NCI-H1436 (cell line): ENCODE results near the gene CALCOCO1.

Experiments
- DNase-seq: peaks from one replicate; lab custom pipeline; 2025; lab: John Stamatoyannopoulos, UW

Gene CALCOCO1

DNA sequence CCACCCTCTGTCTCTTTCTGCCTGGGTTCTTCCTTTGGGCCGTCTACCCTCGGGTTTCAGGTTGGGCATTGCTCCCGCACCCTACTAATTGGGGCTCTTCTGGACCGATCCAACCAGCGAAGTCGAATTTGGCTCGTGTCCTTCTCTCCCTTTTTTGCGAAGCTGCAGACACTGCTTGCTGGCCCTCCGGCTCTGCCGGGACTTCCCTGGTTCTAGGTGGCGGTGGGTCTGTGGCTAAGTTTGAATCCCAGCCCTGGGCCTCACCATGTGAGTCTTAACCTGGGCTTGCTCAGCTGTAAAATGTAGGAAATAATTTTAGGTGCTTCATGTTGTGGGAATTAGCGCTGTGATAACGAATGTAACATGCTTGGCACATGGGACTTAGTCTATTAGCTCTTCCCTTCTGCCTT is 24.9 kb upstream of the CALCOCO1 start:
- DNase-seq, result no peak

DNA sequence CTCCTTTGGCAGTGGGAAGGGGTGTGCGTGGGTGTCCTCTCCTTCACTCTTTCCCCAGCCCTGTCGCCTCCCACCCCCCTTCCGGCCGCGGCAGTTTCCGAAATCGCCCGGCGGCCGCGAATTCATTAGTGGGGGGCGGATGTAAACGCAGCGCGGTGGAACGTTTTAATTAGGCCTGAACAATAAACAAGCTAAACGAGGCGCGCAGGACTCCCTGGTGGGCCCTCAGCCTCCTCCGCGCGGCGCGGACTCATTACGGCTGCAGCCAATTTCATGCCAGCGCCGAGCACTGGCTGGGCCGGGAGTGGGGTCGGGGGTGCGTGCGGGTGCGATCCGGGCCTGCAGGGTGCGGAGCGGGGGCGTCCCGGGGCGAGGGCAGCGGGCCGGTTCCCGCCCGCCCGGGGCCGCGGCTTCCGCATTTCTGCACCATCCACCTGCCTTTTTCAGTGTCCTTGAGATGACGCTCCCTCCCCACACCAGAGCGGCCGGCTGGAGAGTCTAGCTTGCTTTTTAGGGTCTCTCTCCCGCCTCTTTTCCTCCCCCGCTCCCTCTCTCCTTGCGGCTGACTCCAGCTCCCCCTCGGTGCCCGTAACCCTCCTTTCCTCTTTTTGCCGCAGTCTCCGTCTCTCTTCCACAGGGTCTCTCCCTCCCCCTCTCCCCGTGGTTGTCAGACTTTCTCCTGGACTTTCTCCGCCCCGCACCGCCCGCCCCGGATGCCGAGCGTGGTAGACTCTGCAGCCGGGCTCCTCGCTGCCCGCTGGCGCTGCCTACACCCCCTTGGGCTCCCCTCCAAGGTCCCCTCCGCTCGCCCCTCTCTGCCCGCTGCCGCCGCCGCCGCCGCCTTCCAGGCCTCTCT is 24.3 kb upstream of the CALCOCO1 start, which contains the start of gene CISTR:
TSS of gene CISTR (minus strand) at position 644 of the 856 bp plus-strand sequence.
- no peak for DNase-seq

- no peak for DNase-seq
Measured at GRCh38 chr12:53750812-53751335, 23.6 kb upstream of the CALCOCO1 start.

DNA sequence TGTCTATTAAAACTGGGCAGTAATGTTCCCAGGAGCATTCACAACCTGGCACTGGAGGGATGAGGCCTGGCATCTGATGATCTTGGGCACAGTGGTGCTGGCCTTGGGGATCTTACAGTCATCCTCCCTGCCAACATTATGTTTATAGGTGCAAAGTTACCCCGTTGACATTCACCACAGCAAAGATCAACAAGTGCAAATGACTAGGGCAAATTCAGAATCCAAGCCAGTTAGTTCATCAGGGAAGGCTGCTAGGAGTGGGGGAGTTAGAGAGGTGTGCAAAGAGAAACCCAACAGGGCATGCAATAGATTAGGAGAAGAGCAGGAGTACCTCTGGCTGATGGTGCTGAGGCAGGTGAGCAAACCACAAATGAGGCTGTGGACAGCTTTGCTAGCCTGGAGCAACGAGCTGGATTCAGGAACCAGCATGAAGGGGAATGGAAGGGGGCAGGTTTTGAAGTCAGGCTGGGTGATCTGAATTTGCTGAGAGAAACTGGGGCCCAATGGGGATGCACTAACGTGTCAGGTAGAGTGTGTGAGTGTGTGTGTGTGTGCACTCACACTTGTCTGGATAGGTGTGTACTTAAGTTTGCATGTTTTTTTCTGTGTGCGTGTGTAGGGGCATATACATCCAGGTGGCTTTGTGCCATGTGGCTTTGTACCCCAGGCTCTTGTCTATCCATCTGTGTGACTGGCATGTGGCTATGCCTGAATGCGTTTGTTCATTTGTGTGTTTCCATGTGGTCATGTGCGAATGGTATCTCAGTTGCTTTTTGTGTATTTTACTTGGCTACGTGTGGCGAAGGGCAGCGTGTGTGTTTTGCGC is 22.9 kb upstream of the CALCOCO1 start:
- DNase-seq, result no peak

GRCh38 chr12:53748072-53748840 is 21.0 kb upstream of the CALCOCO1 start:
- no peak for DNase-seq

DNA sequence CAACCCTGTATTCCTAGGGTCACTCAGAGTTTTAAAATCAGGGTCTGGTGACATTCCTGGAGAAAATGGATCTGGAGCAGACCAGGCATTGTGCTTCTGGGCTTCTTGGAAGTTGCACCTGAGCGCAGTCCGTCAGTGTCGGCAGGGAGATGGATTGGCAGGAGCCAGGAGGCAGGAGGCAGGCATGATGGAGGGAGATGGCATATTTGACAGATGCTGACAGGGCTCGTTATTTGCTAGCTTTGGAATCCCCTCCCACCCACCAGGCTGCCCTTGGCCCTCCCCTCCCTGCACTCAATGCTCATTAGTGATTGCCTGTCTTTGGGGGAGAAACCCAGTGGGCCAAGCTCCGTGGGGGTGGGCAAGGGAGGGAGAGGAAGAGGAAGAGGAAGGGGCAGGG is 19.8 kb upstream of the CALCOCO1 start:
- no peak for DNase-seq

DNA sequence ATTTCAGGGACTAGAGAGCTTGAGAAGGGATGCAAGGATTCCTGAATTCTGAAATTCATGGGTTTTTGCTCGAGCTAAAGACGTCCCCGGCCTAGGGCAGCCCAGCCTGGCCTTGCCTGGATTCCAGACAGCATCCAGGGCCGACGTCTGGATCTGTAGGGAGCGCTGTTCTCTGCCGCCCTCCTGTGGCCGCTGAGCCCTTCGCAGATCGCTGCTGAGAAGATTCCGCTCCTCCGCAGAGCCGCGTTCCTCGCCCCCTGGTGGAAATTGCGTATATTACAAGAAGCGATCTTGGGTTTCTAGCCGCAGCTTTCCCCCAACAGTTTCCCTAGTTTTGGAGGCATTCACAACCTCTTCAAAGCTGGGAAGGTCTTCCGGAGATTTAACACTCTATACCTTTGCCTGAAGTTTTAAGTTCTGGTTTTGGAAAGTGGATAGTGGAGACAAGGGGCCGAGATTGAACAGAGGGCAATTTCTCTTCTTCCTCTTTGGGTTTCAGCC is 19.4 kb upstream of the CALCOCO1 start:
- peak; percentile 89 for DNase-seq

GRCh38 chr12:53744751-53745150 is 17.5 kb upstream of the CALCOCO1 start:
- DNase-seq, result no peak

- DNase-seq, result no peak
Measured at GRCh38 chr12:53744130-53744441, 16.8 kb upstream of the CALCOCO1 start.

DNA sequence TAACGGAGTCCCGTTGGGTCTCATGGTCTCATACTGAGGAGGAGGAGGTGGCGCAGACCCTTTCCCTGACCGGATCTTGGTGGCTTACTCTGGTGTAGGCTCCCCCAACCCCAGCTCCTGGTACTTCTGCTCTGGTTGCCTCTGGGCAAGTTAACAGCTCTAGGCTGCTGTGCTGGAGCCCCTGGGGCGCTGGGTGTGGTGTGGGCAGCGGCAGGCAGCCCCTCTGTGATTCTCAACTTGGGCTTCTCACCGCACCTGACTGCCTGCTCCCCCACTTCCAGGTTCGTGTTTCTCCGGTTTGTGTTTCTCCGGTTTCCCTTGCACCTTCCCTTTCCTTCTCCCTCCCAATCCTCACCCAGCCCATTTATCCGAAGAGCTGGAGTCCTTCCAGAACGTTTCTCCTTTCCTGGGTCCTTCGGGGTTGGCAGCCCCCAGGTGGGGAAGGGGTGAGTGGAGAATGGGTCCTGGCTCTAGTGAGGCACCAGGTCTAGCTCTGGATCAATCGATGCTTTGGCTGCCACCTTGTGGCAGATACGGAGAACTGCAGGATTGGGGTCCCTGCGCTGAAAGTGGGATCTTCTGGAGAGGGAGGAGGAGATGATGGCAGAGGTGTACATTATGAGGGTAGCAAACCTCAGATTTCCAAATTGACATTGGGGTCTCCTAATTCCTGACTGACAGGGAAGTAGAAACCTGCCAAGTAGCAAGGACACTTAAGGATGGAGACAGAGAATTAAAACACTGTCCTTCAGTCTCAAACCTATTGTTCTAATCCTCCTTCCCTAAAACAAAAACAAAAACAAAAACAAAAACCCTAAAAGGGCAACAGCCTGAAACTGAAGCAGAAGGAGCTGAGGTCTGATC is 16.2 kb upstream of the CALCOCO1 start:
- peak; percentile 46 for DNase-seq

- DNase-seq, result no peak
Measured at GRCh38 chr12:53740130-53740491, 12.9 kb upstream of the CALCOCO1 start.

DNA sequence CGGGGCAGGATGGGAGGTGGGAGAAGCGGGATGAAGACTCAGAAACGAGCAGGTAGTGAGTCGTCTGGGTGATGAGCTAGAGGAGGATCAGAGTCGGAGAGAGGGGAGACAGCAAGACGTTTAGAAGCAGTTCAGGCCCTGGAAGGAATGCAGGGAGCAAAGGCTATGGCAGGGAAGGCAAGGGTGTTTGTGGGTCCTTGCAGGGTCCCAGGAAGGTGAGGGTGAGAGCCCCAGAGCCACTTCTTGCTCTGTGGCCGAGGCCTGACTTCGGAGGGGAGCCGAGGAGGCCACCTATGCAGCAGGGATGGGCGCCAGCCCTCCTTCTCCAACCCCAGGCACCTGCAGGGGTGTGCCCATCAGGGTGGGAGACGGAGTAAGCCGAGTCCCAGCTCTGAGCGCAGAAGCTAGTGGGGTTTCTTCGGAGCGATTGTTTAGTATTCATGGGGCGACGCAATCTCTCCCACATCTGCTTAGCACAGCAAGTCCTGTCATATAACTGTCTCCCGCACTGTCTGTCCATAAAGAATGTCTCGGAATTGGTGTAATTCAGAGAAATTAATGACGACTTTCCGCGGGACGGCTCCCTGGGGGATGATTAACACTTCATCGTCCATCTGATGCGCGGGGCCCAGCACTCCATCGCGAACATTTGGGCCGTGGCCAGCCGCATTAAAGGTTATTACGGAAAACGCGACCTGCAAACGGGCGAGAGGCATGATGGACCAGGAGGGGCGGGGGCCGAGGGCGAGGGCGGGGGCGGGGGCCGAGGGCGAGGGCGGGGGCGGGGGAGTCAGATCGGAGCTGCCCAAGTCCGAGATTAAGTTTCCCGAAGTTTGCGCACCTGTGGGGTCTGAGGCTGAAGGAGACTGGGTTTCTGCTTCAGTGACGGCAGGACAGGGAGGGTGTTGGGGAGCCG is 12.2 kb upstream of the CALCOCO1 start:
- DNase-seq, result no peak

GRCh38 chr12:53738406-53739213 is 11.4 kb upstream of the CALCOCO1 start:
- peak; percentile 36 for DNase-seq

DNA sequence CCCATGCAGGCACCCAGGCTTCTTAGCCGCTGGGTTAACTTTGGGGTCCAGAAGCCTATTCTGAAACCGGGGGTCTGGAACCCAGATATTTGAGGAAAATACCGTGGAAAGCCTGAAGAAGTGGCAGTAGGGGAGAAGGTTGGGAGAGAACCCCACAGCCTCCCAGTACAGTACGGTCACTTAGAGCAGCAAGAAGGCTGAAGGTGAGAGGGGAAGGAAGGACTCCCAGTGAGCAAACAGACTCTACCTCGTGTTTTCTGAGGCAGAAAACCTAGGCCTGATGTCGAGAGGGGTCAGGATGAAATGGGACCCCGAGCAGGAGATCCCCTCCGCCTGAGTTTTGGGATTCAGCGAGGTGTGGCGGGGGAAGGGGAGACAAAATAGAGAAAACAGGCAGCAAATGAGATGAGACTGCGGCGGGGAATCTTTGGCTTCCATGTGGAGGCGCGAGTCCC is 10.7 kb upstream of the CALCOCO1 start:
- no peak for DNase-seq

- no peak for DNase-seq
Measured at GRCh38 chr12:53737093-53737808, 10.0 kb upstream of the CALCOCO1 start.

DNA sequence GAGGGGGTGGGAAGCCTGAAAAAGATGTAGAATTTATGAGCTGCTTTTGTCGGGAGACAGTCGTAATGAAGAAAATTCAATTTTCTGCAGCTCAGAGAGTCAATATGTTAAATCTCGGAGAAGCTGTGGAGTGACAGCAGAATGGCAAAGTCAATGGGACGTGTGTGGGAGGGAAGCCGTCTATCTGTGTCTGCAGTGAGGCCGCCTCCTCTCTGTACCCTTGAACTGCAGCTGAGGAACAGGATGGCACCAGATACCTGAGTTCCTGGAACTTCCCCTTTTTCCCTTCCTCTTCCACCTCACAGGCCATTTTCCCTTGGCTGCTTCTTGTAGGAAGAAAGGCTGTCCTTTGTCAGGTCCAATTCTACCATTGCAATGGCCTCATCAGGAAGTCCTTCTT is 9.3 kb upstream of the CALCOCO1 start:
- DNase-seq, result no peak

GRCh38 chr12:53735556-53735955 is 8.3 kb upstream of the CALCOCO1 start:
- DNase-seq, result no peak

GRCh38 chr12:53734425-53734824 is 7.2 kb upstream of the CALCOCO1 start:
- DNase-seq, result no peak
